ENCODE results near the gene LRRC26.

LRRC26 gene

GRCh38 chr9:137161558-137162486, 8.0 kb downstream of the LRRC26 start:
- Histone ChIP-seq H3K9me3 (ENCODE audit: low read length) (no peaks in the 10 kb centered on the region), H3K4me1 (ENCODE audit: insufficient read depth, low read length, severe bottlenecking) (peaks cover 4% of the 10 kb centered on the region), H3K4me3 (ENCODE audit: low read depth, low read length, poor library complexity, severe bottlenecking) (no peak overlapping the region), H3K9me2 (ENCODE audit: low read depth, low read length) (no peaks in the 10 kb centered on the region), H2AFZ (ENCODE audit: low read length) (no peak overlapping the region), H3K79me2 (ENCODE audit: insufficient read depth, low read length) (no peaks in the 10 kb centered on the region), H3K27ac (ENCODE audit: low read depth, low read length, poor library complexity, severe bottlenecking) (no peak overlapping the region), H3K4me2 (ENCODE audit: low read length) (no peak overlapping the region), H3F3A (ENCODE audit: insufficient read depth, low read length) (no peaks in the 10 kb centered on the region), H3K27me3 (ENCODE audit: insufficient read depth, low read length) (peaks cover 32% of the 10 kb centered on the region), H3K9ac (ENCODE audit: low read length) (no peak overlapping the region), H4K20me1 (ENCODE audit: insufficient read depth, low read length) (no peaks in the 10 kb centered on the region), H3K36me3 (ENCODE audit: insufficient read depth, low read length) (no peaks in the 10 kb centered on the region)
- TF ChIP-seq, protein P1, sequence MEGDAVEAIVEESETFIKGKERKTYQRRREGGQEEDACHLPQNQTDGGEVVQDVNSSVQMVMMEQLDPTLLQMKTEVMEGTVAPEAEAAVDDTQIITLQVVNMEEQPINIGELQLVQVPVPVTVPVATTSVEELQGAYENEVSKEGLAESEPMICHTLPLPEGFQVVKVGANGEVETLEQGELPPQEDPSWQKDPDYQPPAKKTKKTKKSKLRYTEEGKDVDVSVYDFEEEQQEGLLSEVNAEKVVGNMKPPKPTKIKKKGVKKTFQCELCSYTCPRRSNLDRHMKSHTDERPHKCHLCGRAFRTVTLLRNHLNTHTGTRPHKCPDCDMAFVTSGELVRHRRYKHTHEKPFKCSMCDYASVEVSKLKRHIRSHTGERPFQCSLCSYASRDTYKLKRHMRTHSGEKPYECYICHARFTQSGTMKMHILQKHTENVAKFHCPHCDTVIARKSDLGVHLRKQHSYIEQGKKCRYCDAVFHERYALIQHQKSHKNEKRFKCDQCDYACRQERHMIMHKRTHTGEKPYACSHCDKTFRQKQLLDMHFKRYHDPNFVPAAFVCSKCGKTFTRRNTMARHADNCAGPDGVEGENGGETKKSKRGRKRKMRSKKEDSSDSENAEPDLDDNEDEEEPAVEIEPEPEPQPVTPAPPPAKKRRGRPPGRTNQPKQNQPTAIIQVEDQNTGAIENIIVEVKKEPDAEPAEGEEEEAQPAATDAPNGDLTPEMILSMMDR (IDR thresholded peaks at IDR 0.05; ENCODE audit: low read length), result no peak
- TF ChIP-seq EZH2 (IDR thresholded peaks at IDR 0.05; ENCODE audit: borderline replicate concordance, low read length), result no peak

DNA sequence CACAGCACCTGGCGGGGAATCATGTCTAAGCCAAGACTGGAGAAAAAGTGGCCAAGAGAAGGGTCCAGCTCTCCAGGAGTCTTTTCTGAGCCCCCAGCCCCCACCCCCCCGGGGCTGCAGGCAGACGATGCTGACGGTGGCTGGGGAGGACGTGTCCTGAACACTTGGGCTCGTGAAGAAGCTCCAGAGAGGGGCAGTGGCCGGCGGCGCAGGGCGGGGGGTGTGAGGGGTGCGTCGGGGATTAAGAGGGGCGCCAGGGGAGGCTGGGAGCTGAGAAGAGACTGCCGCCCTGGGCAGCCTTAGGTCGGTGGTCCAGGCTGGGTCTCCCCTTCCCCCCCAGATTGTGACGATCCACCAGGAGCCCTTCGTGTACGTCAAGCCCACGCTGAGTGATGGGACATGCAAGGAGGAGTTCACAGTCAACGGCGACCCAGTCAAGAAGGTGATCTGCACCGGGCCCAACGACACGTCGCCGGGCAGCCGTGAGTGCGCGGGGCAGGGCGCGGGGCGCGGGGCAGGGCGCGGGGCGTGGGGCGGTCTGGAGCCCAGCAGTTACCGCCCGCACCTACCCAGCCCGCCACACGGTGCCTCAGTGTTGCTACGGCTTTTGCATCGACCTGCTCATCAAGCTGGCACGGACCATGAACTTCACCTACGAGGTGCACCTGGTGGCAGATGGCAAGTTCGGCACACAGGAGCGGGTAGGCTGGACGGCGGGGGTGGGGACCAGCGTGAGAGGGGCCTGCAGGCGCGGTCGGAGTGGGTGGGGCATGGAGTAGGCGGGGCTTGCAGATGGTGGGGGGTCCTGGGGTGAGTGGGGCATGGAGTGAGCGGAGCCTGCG, 8.9 kb downstream of the LRRC26 start:
- Histone ChIP-seq H3K79me2 (ENCODE audit: insufficient read depth, low read length) (no peaks in the 10 kb centered on the region), H3K27ac (ENCODE audit: low read depth, low read length, poor library complexity, severe bottlenecking) (no peak overlapping the region), H2AFZ (ENCODE audit: low read length) (no peak overlapping the region), H3K4me1 (ENCODE audit: insufficient read depth, low read length, severe bottlenecking) (peaks cover 7% of the 10 kb centered on the region), H3K36me3 (ENCODE audit: insufficient read depth, low read length) (no peaks in the 10 kb centered on the region), H3K27me3 (ENCODE audit: insufficient read depth, low read length) (peaks cover 23% of the 10 kb centered on the region), H3K4me3 (ENCODE audit: low read depth, low read length, poor library complexity, severe bottlenecking) (no peak overlapping the region), H3K9ac (ENCODE audit: low read length) (no peak overlapping the region), H3K9me3 (ENCODE audit: low read length) (no peaks in the 10 kb centered on the region), H4K20me1 (ENCODE audit: insufficient read depth, low read length) (no peaks in the 10 kb centered on the region), H3F3A (ENCODE audit: insufficient read depth, low read length) (no peaks in the 10 kb centered on the region), H3K4me2 (ENCODE audit: low read length) (no peak overlapping the region), H3K9me2 (ENCODE audit: low read depth, low read length) (no peaks in the 10 kb centered on the region)
- TF ChIP-seq EZH2 (IDR thresholded peaks at IDR 0.05; ENCODE audit: borderline replicate concordance, low read length), result no peak
- TF ChIP-seq, protein P1 (IDR thresholded peaks at IDR 0.05; ENCODE audit: low read length), result no peak

DNA sequence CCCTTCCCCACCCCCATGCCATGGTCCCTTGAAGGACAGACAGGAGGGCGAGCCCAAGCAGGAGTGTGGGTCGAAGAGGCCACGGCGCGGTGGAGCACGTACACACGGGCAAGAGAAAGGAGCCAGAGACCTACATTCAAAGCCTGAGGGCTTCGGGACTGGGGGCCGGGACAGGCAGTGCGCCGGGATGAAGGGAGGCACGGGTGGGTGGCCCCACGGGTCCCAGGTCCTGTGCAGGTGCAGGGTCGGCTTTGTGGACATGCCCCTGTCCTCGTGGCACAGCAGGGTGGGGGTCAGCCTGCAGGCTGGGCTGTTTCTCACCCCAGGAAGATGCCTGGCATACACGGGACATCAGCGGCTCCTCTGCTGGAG, 9.8 kb downstream of the LRRC26 start:
- Histone ChIP-seq H4K20me1 (ENCODE audit: insufficient read depth, low read length) (no peaks in the 10 kb centered on the region), H3K27me3 (ENCODE audit: insufficient read depth, low read length) (peaks cover 23% of the 10 kb centered on the region), H3K4me3 (ENCODE audit: low read depth, low read length, poor library complexity, severe bottlenecking) (no peak overlapping the region), H3K9me2 (ENCODE audit: low read depth, low read length) (no peaks in the 10 kb centered on the region), H3K4me2 (ENCODE audit: low read length) (no peak overlapping the region), H3K4me1 (ENCODE audit: insufficient read depth, low read length, severe bottlenecking) (peaks cover 7% of the 10 kb centered on the region), H3K79me2 (ENCODE audit: insufficient read depth, low read length) (no peaks in the 10 kb centered on the region), H2AFZ (ENCODE audit: low read length) (no peak overlapping the region), H3K9me3 (ENCODE audit: low read length) (no peaks in the 10 kb centered on the region), H3K27ac (ENCODE audit: low read depth, low read length, poor library complexity, severe bottlenecking) (no peak overlapping the region), H3K36me3 (ENCODE audit: insufficient read depth, low read length) (no peaks in the 10 kb centered on the region), H3K9ac (ENCODE audit: low read length) (no peak overlapping the region), H3F3A (ENCODE audit: insufficient read depth, low read length) (no peaks in the 10 kb centered on the region)
- TF ChIP-seq, protein P1 (IDR thresholded peaks at IDR 0.05; ENCODE audit: low read length), result no peak
- TF ChIP-seq EZH2 (IDR thresholded peaks at IDR 0.05; ENCODE audit: borderline replicate concordance, low read length), result no peak

All from OCI-LY1 (cell line).